ENCODE data around the gene ASCC2.
A peak's percentile ranks its signal among the peaks of the same experiment; 100 is the strongest.

The ASCC2 gene

DNA sequence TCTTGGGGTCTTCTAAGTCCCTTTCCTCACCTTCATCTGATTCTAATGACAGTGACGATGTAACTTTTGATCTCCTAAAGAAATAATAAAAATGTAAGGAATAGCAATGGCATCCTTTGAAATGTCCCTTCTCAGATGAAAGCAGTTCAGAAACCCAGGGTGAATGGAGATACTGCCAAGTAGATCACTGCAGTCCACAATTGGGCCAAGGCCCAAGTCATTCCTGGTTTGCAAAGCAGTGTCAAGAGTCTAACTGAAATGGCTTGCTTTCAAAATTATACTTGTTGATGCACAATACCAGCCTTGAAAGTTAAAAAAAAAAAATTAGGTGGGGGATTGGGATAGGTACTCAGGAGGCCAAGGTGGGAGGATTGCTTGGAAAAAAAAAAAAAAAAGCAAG lies 20.4 kb downstream of the ASCC2 start:
- no peak for DNase-seq (ENCODE audit: low spot score)

GRCh38 chr22:29816980-29817379 lies 21.1 kb downstream of the ASCC2 start:
- DNase-seq (ENCODE audit: low spot score), result no peak

GRCh38 chr22:29816539-29816938 lies 21.5 kb downstream of the ASCC2 start:
- no peak for DNase-seq (ENCODE audit: low spot score)

DNA sequence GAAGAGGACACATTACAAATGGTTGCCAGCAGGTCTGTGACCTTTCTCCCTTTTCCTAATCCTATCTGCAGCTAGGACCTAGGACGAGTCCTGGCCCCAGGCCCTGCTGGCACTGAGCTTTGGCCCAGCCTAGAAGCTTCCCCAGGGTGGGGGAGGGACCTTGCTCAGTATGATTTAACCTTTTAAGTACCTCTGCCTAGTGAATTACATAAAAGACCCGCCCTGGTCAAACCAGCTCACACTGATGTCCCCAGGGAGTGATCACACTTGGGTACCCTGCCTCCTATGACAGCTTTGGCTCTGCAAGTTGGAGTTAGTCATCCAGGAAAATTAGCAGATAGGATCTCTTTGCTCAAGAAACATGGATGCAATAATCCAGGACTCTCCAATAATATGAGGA lies 21.9 kb downstream of the ASCC2 start:
- no peak for DNase-seq (ENCODE audit: low spot score)

- DNase-seq (ENCODE audit: low spot score), result no peak
Observed at GRCh38 chr22:29815580-29815979, 22.5 kb downstream of the ASCC2 start.

DNA sequence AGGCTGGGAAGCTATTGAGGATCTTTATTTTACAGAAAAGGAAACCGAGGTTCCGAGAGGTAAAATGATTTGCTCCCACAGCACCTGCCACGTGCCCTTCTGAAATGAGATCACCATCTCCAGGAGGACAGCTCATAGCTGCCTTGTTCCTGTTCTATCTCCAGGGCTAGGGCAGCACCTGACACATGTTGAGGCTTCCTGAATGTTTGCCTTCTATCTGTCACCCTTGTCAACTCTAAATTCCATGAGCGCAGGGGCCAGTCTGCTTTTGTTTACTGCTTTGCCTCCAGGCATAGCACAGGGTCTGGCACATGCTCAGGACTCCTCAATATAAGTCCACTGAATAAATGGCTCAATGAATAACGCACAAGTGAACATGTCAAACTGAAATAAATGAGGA lies 24.1 kb downstream of the ASCC2 start:
- DNase-seq (ENCODE audit: low spot score), result no peak

DNA sequence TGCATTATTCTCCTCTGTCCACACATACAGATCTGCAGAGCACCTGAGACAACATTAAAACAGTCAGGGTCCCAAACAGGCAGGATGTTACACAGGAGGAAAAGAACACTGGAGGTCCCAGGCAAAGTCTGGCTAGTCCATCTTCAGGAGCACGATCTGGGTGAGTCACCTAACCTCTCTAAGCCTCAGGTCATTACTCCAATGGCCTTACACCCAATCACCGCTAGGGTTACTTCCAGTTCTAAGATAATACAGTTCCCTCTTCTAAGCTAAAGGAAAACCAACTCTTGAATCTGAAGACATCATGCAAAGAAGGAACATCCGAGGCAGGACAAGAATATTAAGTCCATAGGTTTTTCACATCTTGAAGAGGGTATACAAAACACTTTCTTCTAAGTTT lies 24.5 kb downstream of the ASCC2 start:
- no peak for DNase-seq (ENCODE audit: low spot score)

GRCh38 chr22:29813126-29813525 lies 24.9 kb downstream of the ASCC2 start:
- DNase-seq (ENCODE audit: low spot score), result no peak

GRCh38 chr22:29811377-29811776 lies 26.7 kb downstream of the ASCC2 start:
- no peak for DNase-seq (ENCODE audit: low spot score)

- no peak for DNase-seq (ENCODE audit: low spot score)
Observed at GRCh38 chr22:29810216-29810615, 27.9 kb downstream of the ASCC2 start.

GRCh38 chr22:29806196-29806595 lies 31.9 kb downstream of the ASCC2 start:
- no peak for DNase-seq (ENCODE audit: low spot score)

GRCh38 chr22:29804985-29805384 lies 33.1 kb downstream of the ASCC2 start:
- DNase-seq (ENCODE audit: low spot score), result no peak

GRCh38 chr22:29803190-29803589 lies 34.9 kb downstream of the ASCC2 start:
- no peak for DNase-seq (ENCODE audit: low spot score)

GRCh38 chr22:29801796-29802195 lies 36.3 kb downstream of the ASCC2 start:
- no peak for DNase-seq (ENCODE audit: low spot score)

DNA sequence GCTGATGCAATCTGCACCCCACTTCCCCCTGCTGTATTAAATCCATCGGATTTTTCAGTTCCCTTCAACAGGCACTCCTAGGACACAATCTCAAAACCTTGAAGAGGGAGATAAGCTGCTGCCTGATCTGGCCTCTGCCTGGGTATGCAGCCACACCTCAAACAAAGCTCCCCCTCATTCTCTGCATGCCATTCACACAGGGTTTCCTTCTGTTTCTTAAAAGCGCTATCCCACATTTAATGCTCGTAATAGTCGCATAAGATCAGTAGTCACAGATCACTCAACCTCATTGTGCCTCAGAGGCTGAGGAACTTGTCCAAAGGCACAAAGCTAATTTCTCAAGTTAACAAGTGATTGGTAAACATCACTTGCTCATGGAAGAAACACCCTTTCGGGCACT lies 36.9 kb downstream of the ASCC2 start:
- no peak for DNase-seq (ENCODE audit: low spot score)

DNA sequence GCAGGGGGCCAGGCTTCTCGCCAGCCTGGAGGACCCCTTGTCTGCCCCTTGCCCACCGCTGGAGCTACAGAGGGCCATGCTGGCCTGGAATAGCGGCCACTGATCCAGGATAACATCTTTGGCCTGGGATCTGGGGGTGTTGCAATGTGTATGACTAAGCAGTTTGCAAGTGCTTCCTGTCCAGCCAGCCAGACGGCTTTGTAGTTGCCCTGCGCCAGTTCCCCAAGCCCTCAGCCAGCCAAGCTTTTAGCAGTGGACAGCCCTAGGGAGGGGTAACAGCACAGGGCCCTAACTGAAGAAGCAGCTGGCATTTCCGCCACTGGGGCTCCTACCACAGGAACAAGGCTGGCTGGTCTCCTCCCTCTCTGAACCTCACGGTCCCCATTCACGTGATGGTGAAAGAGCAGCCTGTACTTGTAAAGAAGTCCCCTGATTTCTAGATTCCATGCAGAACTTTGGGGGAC lies 38.8 kb downstream of the ASCC2 start:
- DNase-seq (ENCODE audit: low spot score), result peak; percentile 28

DNA sequence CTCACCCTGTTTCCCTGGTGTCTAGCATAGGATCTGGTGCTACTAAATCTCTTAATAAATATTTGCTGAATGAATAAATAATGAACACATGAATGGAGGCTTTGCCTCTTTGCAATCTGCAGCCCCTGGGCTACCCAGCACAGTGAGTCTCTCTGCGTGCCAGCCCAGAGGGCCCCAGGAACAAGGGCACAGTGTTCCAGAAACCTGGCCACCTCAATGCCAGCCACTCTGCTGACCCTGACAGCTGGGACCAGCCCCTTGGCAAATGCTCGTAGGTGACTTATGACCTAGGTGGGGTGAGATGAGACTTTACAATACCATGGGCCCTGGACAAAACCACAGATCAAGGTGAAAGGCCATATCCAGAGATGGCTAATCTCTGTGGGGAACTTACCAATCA lies 39.3 kb downstream of the ASCC2 start:
- no peak for DNase-seq (ENCODE audit: low spot score)

GRCh38 chr22:29798318-29798717 lies 39.8 kb downstream of the ASCC2 start:
- DNase-seq (ENCODE audit: low spot score), result no peak

DNA sequence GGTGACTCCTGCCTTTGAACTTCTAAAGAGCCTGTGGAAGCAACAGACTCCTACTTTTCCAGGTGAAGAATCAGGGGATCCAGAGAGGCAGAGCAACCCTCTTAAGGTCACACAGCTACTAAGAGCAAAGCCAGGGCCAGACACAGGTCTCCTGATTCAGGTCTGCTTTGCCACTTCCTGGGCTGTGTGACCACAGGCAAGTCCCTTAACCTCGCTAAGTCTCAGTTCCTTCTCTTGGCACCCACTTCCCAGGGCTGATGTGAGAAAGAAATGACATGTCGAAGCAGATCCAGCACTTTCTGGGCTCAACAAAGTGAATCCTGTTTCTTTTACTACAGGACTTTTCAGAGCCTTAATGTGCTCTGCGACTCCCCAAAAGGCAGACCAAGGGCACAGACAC lies 40.7 kb downstream of the ASCC2 start:
- DNase-seq (ENCODE audit: low spot score), result no peak

DNA sequence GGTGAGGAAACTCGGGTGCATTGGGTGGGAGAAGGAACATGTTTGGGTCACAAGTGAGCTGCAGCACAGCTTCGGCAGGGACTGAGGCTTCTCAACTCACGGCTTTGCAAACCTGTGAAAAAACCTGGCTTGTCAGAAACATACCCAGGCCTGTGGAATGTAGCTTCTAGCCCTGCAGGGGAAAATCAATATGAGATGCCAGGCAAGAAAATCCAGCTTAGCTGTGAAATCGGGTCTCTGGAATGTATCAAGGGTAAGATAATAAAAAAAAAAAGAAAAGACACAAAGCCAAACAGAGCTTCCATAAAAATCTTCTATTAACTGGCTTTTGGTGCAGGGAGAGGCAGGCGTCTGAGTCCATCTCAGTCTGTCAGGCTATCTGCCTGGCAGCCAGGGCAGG lies 42.4 kb downstream of the ASCC2 start:
- DNase-seq (ENCODE audit: low spot score), result no peak

DNA sequence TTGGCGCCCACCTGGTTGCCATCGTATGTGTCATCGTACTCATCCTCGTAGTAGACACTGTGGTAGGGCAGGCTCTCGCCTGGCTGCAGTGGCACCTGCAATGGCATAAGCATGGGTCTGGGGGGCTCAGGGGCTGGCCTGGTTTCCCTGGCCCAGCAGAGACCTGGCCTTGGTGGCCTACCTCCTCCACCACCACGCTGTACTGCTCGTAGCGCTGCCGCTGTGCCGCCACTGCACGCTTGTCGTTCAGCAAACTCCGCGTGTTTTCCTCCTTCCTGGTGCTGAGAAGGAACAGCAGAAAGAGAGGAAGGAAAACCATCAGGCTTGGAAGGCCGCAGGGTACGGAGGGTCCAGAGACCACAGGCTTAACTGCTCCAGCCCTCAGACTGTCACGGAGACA lies 44.7 kb downstream of the ASCC2 start:
- no peak for DNase-seq (ENCODE audit: low spot score)

GRCh38 chr22:29790061-29790460 lies 48.0 kb downstream of the ASCC2 start:
- DNase-seq (ENCODE audit: low spot score), result no peak

DNA sequence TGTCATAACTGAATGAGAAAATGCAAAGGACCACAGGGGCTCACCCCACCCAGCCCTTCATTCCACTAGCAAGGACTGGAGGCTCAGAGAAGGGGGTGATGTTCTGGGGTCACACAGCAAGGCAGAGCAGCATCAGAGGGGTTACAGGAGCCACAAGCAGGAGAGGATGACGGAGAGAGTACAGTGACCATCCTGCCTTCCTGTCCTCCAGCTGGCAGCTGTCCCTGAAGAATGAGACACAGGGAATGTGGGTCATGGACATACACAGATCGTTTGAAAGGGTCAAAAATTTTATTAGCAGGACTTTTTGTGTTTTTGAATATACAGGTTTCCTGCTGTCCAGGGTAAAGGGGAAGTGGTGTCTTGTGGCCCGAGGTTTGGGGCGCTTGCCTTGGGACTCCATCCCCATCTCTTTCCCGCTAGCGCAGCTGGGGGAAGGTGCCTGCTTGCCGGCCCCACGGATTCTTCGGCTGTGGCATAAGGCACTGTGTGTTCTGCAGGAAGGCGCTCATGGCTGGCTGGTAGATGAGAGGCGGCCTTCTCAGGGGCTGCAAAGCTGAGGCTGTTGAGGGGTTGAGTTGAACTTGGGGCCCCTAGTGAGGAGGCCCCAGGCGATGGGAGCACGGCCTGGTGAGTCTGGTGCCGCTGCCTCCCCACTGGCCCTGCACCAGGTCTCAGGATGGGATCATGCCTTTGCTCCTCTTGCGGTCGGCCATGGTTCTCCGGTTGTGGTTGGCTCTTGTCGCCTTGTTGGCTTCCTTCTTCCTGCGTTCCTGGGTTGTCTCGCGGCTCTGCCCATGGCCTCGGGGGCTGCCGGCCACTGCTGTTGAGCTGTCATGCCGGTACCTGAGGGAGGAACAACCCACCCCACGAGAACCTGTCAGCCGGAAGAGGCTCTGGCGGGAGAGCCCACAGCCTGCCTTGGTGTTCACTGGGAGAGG lies 49.5 kb downstream of the ASCC2 start:
- no peak for DNase-seq (ENCODE audit: low spot score)

GRCh38 chr22:29787371-29787980 lies 50.6 kb downstream of the ASCC2 start:
- DNase-seq (ENCODE audit: low spot score), result no peak
